Naive B cell (primary cell): Measurements from ENCODE around the gene DNM3. TPM values are rescaled to one million over a fixed set of nuclear protein-coding genes. Genes with fewer than 3 reads are reported as not detected.

Experiments used
- ATAC-seq, 2 donors: fragments of 150-1000 bp; cut with Tn5 transposase; 2 replicates each; pipeline ENCODE4 v1.10.0; 2021; ENCODE audit warnings: low read depth in 2 of 2, mild to moderate bottlenecking in 2 of 2, moderate library complexity in 2 of 2
- DNase-seq: peaks from one replicate; pipeline ENCODE4 v3.0.0; 2022
- H3K27ac Mint-ChIP-seq, 6 donors: one replicate each; pipeline ENCODE4 v1.8.0; 2020 to 2022; ENCODE audit warnings: mild to moderate bottlenecking in 6 of 6, mixed read lengths in 6 of 6, moderate library complexity in 5 of 6, inconsistent platforms in 2 of 6
- H3K27me3 Mint-ChIP-seq, 3 donors: one replicate each; pipeline ENCODE4 v1.8.0; 2021 to 2022; ENCODE audit warnings: mixed read lengths in 3 of 3, mild to moderate bottlenecking in 1 of 3
- H3K36me3 Mint-ChIP-seq, 2 donors: one replicate each; pipeline ENCODE4 v1.8.0; 2020 to 2022; ENCODE audit warnings: mixed read lengths in 2 of 2, inconsistent platforms in 1 of 2, mild to moderate bottlenecking in 1 of 2
- H3K4me1 Mint-ChIP-seq, 3 donors: one replicate each; pipeline ENCODE4 v1.8.0; 2020 to 2022; ENCODE audit warnings: mixed read lengths in 3 of 3, inconsistent platforms in 1 of 3, mild to moderate bottlenecking in 1 of 3, moderate library complexity in 1 of 3
- H3K4me3 Mint-ChIP-seq, 8 donors: one replicate each; pipeline ENCODE4 v1.8.0; 2020 to 2022; ENCODE audit warnings: mild to moderate bottlenecking in 8 of 8, mixed read lengths in 8 of 8, moderate library complexity in 8 of 8, inconsistent platforms in 2 of 8
- H3K9me3 Mint-ChIP-seq, 7 donors: one replicate each; pipeline ENCODE4 v1.8.0; 2020 to 2022; ENCODE audit warnings: mixed read lengths in 7 of 7, mild to moderate bottlenecking in 5 of 7, inconsistent platforms in 2 of 7, moderate library complexity in 1 of 7
- polyA plus RNA-seq, 6 donors: library from polyadenylated mRNA; unstranded; fragments of 300-500 nt; fragmentation: Illumina TruSeq; gene quantifications; one replicate each; pipeline ENCODE4 v1.2.3, GENCODE V29; 2021; ENCODE audit warnings: low read depth in 6 of 6

The DNM3 gene
- polyA plus RNA-seq, 6 donors from 2014 or later, result 0.32 to 6.6 (median 0.57) TPM

GRCh38 chr1:171922999-171923398 lies 81.7 kb downstream of the DNM3 start:
- no peak for DNase-seq
- ATAC-seq, result no peak
- no peak overlapping the region for H3K27ac Mint-ChIP-seq

GRCh38 chr1:171929121-171929520 lies 87.8 kb downstream of the DNM3 start:
- Mint-ChIP-seq H3K27ac (no peak overlapping the region), H3K27me3 (peaks cover 4 to 9% (median 9%) of the 10 kb centered on the region in 3 donors), H3K9me3 (peaks cover 0 to 19% (median 4%) of the 10 kb centered on the region in 7 donors), H3K4me3 (no peak overlapping the region), H3K36me3 (peaks cover 7 to 9% of the 10 kb centered on the region in 2 donors), H3K4me1 (no peaks in the 10 kb centered on the region)
- DNase-seq (no peak), ATAC-seq (no peak)

More at GRCh38 chr1:171922999-171923398, 81.7 kb downstream of the DNM3 start:
- Mint-ChIP-seq H3K9me3 (peaks cover 0 to 20% (median 7%) of the 10 kb centered on the region in 7 donors), H3K4me1 (no peaks in the 10 kb centered on the region), H3K4me3 (no peak overlapping the region), H3K27me3 (peaks cover 0 to under 1% (median 0%) of the 10 kb centered on the region in 3 donors), H3K36me3 (peaks cover 7 to 10% of the 10 kb centered on the region in 2 donors)

- no peak for ATAC-seq
- Mint-ChIP-seq H3K36me3 (peaks cover 0 to under 1% of the 10 kb centered on the region in 2 donors), H3K27ac (no peak overlapping the region), H3K27me3 (peaks cover 4 to 9% (median 9%) of the 10 kb centered on the region in 3 donors), H3K4me1 (no peaks in the 10 kb centered on the region), H3K4me3 (no peak overlapping the region), H3K9me3 (no peaks in the 10 kb centered on the region)
- no peak for DNase-seq
Measured at GRCh38 chr1:171931752-171932151, 90.5 kb downstream of the DNM3 start.

- no peak overlapping the region for H3K4me3 Mint-ChIP-seq
- DNase-seq (no peak), ATAC-seq (no peak)
- peaks cover 0 to 4% (median 0%) of the 10 kb centered on the region in 3 donors for H3K27me3 Mint-ChIP-seq
- H3K9me3 Mint-ChIP-seq, result no peaks in the 10 kb centered on the region
- no peaks in the 10 kb centered on the region for H3K36me3 Mint-ChIP-seq
- no peak overlapping the region for H3K27ac Mint-ChIP-seq
- no peaks in the 10 kb centered on the region for H3K4me1 Mint-ChIP-seq
Measured at GRCh38 chr1:171934664-171935063, 93.4 kb downstream of the DNM3 start.

GRCh38 chr1:171935086-171935485 lies 93.8 kb downstream of the DNM3 start:
- Mint-ChIP-seq H3K4me3 (no peak overlapping the region), H3K27ac (no peak overlapping the region), H3K9me3 (no peaks in the 10 kb centered on the region), H3K4me1 (no peaks in the 10 kb centered on the region), H3K27me3 (peaks cover 0 to 4% (median 0%) of the 10 kb centered on the region in 3 donors), H3K36me3 (no peaks in the 10 kb centered on the region)
- ATAC-seq (no peak), DNase-seq (no peak)

GRCh38 chr1:171935664-171936063 lies 94.4 kb downstream of the DNM3 start:
- Mint-ChIP-seq H3K9me3 (no peaks in the 10 kb centered on the region), H3K36me3 (no peaks in the 10 kb centered on the region), H3K4me1 (no peaks in the 10 kb centered on the region), H3K27me3 (peaks cover 0 to 1% (median 0%) of the 10 kb centered on the region in 3 donors), H3K4me3 (no peak overlapping the region), H3K27ac (no peak overlapping the region)
- DNase-seq (no peak), ATAC-seq (no peak)

GRCh38 chr1:171937938-171938337 lies 96.6 kb downstream of the DNM3 start:
- Mint-ChIP-seq H3K36me3 (no peaks in the 10 kb centered on the region), H3K27ac (no peak overlapping the region), H3K4me1 (no peaks in the 10 kb centered on the region), H3K9me3 (no peaks in the 10 kb centered on the region), H3K27me3 (peaks cover 0 to 6% (median 0%) of the 10 kb centered on the region in 3 donors), H3K4me3 (no peak overlapping the region)
- ATAC-seq (no peak), DNase-seq (no peak)

GRCh38 chr1:171939740-171940139 lies 98.4 kb downstream of the DNM3 start:
- DNase-seq (no peak), ATAC-seq (no peak)
- H3K4me1 Mint-ChIP-seq, result no peaks in the 10 kb centered on the region
- peaks cover 0 to 3% (median 0%) of the 10 kb centered on the region in 7 donors for H3K9me3 Mint-ChIP-seq
- peak overlapping the region in 1 of 8 donors; percentile 78 for H3K4me3 Mint-ChIP-seq
- no peaks in the 10 kb centered on the region for H3K36me3 Mint-ChIP-seq
- H3K27me3 Mint-ChIP-seq, result peaks cover 0 to 6% (median 0%) of the 10 kb centered on the region in 3 donors
- H3K27ac Mint-ChIP-seq, result no peak overlapping the region

GRCh38 chr1:171940368-171940767 lies 99.1 kb downstream of the DNM3 start:
- Mint-ChIP-seq H3K9me3 (peaks cover 0 to 3% (median 0%) of the 10 kb centered on the region in 7 donors), H3K27me3 (peaks cover 0 to 6% (median 0%) of the 10 kb centered on the region in 3 donors), H3K4me1 (no peaks in the 10 kb centered on the region), H3K27ac (no peak overlapping the region), H3K36me3 (no peaks in the 10 kb centered on the region), H3K4me3 (no peak overlapping the region)
- ATAC-seq, result no peak
- no peak for DNase-seq

GRCh38 chr1:171941920-171942319 lies 100.6 kb downstream of the DNM3 start:
- no peak for DNase-seq
- Mint-ChIP-seq H3K9me3 (peaks cover 0 to 3% (median 0%) of the 10 kb centered on the region in 7 donors), H3K36me3 (no peaks in the 10 kb centered on the region), H3K27ac (no peak overlapping the region), H3K27me3 (peaks cover 0 to 12% (median 0%) of the 10 kb centered on the region in 3 donors), H3K4me3 (no peak overlapping the region), H3K4me1 (no peaks in the 10 kb centered on the region)
- no peak for ATAC-seq

GRCh38 chr1:171943973-171944561 lies 102.8 kb downstream of the DNM3 start:
- Mint-ChIP-seq H3K27ac (no peak overlapping the region), H3K36me3 (no peaks in the 10 kb centered on the region), H3K4me1 (no peaks in the 10 kb centered on the region), H3K27me3 (peaks cover 0 to 15% (median 0%) of the 10 kb centered on the region in 3 donors), H3K9me3 (peaks cover 0 to 3% (median 0%) of the 10 kb centered on the region in 7 donors), H3K4me3 (peak overlapping the region in 1 of 8 donors; percentile 63)
- DNase-seq (no peak), ATAC-seq (no peak)

- DNase-seq (no peak), ATAC-seq (no peak)
- no peaks in the 10 kb centered on the region for H3K4me1 Mint-ChIP-seq
- peaks cover 0 to 9% (median 0%) of the 10 kb centered on the region in 3 donors for H3K27me3 Mint-ChIP-seq
- H3K9me3 Mint-ChIP-seq, result peaks cover 0 to 2% (median under 1%) of the 10 kb centered on the region in 7 donors
- H3K27ac Mint-ChIP-seq, result no peak overlapping the region
- H3K4me3 Mint-ChIP-seq, result no peak overlapping the region
- no peaks in the 10 kb centered on the region for H3K36me3 Mint-ChIP-seq
Measured at GRCh38 chr1:171948511-171948910, 107.2 kb downstream of the DNM3 start.

GRCh38 chr1:171949316-171949715 lies 108.0 kb downstream of the DNM3 start:
- peaks cover 0 to 2% (median 0%) of the 10 kb centered on the region in 7 donors for H3K9me3 Mint-ChIP-seq
- H3K4me1 Mint-ChIP-seq, result no peaks in the 10 kb centered on the region
- ATAC-seq (no peak), DNase-seq (no peak)
- H3K27me3 Mint-ChIP-seq, result peaks cover 0 to 9% (median 0%) of the 10 kb centered on the region in 3 donors
- H3K27ac Mint-ChIP-seq, result peak overlapping the region in 1 of 6 donors; percentile 64
- H3K4me3 Mint-ChIP-seq, result no peak overlapping the region
- H3K36me3 Mint-ChIP-seq, result no peaks in the 10 kb centered on the region

- Mint-ChIP-seq H3K27me3 (no peaks in the 10 kb centered on the region), H3K36me3 (no peaks in the 10 kb centered on the region), H3K4me1 (no peaks in the 10 kb centered on the region), H3K9me3 (peaks cover 0 to 2% (median 0%) of the 10 kb centered on the region in 7 donors), H3K4me3 (no peak overlapping the region), H3K27ac (no peak overlapping the region)
- ATAC-seq (no peak), DNase-seq (no peak)
Measured at GRCh38 chr1:171953835-171954234, 112.5 kb downstream of the DNM3 start.
